Measurements from ENCODE around the gene RUFY4. TPM values are rescaled to one million over a fixed set of nuclear protein-coding genes. Genes with fewer than 3 reads are reported as not detected.
"Not testable (repeated sequence)": the region's sequence is repeated elsewhere in the genome, so short reads cannot be mapped to it uniquely, and the experiment has no call there.

Gene RUFY4
- polyA plus RNA-seq, 1 donor, result 0.32 TPM

- no peak for DNase-seq
Observed at GRCh38 chr2:218082586-218083351, 13.7 kb downstream of the RUFY4 start.

DNA sequence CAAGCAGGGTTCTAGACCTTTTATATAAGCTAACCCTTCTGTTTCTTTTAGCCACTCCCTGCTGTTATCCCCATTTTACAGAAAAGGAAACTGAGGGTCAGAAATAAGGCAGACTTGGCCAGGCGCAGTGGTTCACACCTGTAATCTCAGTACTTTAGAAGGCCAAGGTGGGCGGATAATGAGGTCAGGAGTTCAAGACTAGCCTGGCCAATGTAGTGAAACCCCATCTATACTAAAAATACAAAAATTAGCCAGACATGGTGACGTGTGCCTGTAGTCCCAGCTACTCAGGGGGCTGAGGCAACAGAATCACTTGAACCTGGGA, 14.3 kb downstream of the RUFY4 start:
- DNase-seq, result no peak

GRCh38 chr2:218086478-218086877, 17.4 kb downstream of the RUFY4 start:
- no peak for DNase-seq

GRCh38 chr2:218089259-218089658, 20.2 kb downstream of the RUFY4 start:
- no peak for DNase-seq

GRCh38 chr2:218091746-218092145, 22.7 kb downstream of the RUFY4 start:
- no peak for DNase-seq

GRCh38 chr2:218093879-218094278, 24.8 kb downstream of the RUFY4 start:
- DNase-seq, result no peak

GRCh38 chr2:218095853-218096252, 26.8 kb downstream of the RUFY4 start:
- no peak for DNase-seq

- no peak for DNase-seq
Observed at GRCh38 chr2:218097975-218098374, 28.9 kb downstream of the RUFY4 start.

- DNase-seq, result not testable (repeated sequence)
Observed at GRCh38 chr2:218108834-218109233, 39.8 kb downstream of the RUFY4 start.

DNA sequence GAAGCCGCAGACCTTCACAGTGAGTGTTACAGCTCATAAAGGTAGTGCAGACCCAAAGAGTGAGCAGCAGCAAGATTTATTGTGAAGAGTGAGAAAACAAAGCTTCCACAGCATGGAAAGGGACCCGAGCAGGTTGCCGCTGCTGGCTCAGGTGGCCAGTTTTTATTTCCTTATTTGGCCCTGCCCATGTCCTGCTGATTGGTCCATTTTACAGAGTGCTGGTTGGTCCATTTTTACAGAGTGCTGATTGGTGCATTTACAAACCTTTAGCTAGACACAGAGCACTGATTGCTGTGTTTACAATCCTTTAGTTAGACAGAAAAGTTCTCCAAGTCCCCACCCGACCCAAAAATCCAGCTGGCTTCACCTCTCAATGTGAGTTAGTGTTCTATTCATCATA, 52.7 kb downstream of the RUFY4 start:
- DNase-seq, result not testable (repeated sequence)

DNA sequence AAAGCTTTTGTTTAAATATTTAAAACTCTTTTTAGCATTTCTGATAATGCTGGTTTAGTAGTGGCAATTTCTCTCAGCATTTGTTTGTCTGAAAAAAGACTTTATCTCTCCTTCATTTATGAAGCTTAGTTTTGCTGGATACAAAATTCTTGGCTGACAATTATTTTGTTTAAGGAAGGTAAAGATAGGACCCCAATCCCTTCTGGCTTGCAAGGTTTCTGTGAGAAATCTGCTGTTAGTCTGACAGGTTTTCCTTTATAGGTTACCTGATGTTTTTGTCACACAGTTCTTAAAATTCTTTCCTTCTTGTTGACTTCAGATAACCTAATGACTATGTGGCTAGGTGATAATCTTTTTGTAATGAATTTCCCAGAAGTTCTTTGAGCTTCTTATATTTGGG, 53.2 kb downstream of the RUFY4 start:
- not testable (repeated sequence) for DNase-seq

- DNase-seq, result no peak
Observed at GRCh38 chr2:218123986-218124385, 54.9 kb downstream of the RUFY4 start.

DNA sequence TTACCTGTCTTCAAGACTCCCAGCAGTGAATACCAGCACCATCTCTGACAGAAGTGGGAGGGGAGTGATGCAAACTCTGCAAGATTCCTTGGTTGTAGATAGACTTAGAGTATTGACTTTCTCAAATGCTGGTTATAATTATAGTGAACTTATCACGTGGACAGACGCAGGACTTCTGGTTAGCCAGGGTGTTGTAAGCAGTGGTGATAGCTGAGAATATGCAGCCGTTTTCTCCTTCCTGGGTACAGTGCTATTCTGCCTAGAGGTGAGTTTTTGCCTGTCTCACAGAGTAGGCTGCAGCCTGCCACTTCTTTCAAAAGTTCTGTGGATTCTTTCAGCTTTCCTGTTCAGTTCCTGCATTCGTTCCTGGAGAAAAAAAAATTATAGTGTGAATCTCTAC, 56.0 kb downstream of the RUFY4 start:
- no peak for DNase-seq

DNA sequence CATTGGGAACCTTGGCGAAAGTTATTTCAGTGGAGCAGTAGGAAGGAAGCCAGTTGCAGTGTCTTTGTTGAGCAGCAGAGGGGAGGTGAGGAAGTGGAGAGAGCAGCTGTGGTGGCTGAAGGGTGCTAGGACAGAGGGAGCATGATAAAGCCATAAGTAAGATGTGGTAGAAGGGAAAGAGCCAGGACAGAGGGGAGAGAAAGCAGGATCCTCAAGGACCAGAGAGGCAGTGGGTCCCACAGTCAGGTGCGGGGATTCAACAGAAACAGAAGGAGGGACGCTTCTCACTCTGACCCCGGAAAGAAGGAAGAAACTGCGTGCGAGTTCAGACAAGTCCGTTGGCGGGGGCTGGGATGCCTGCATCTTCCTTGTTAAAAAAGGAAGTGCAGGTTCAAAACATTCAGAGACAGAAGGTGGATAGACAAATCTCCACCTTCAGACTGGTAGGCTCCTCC, 56.6 kb downstream of the RUFY4 start, which contains the start of gene CXCR2:
TSS of gene CXCR2 (plus strand) at position 403 of the 455 bp plus-strand sequence. CDS start 8,774 bp downstream, outside the sequence.
- DNase-seq, result no peak

- no peak for DNase-seq
Observed at GRCh38 chr2:218127929-218128455, 58.9 kb downstream of the RUFY4 start.

- DNase-seq, result no peak
Observed at GRCh38 chr2:218128781-218129457, 59.9 kb downstream of the RUFY4 start.

GRCh38 chr2:218129458-218130135, 60.5 kb downstream of the RUFY4 start:
- no peak for DNase-seq

DNA sequence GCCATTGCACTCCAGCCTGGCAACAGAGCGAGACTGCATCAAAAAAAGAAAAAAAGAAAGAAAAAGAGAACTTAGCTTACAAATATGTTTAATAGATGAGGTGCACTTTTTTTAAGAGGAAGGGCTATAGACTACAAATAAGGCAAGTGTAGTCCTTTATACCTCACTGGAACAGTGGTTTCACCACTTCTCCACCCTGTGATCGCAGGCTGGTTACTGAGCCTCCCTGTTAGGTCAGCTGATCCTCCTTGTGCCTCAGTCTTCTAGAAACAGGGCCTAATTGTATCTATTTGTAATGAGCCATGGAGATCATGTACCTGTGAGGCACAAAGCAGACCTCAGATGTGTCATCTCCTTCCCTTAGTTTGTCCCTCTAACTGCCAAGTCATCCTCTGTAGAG, 61.3 kb downstream of the RUFY4 start:
- no peak for DNase-seq

GRCh38 chr2:218130822-218131221, 61.8 kb downstream of the RUFY4 start:
- no peak for DNase-seq

- DNase-seq, result no peak
Observed at GRCh38 chr2:218137514-218137913, 68.5 kb downstream of the RUFY4 start.

- no peak for DNase-seq
Observed at GRCh38 chr2:218138047-218138446, 69.0 kb downstream of the RUFY4 start.
